Uterus (tissue), 4 donors: ENCODE results near the gene PAK1. TPM values are rescaled to one million over a fixed set of nuclear protein-coding genes. Genes with fewer than 3 reads are reported as not detected.

Experiments
- DNase-seq, 2 donors: peaks; one replicate each; pipeline ENCODE4 v3.0.0-alpha.2; 2019 to 2020
- H3K27ac ChIP-seq, 2 donors: fragments of 200-600 bp; sonication (generic); 1 replicate in 1 of 2; 2 replicates in 1 of 2; pipeline ENCODE4 v1.5.1; 2016 to 2018
- H3K27me3 ChIP-seq, 2 donors: fragments of 200-600 bp; sonication (generic); one replicate each; pipeline ENCODE4 v1.5.1; 2018 to 2019; ENCODE audit warnings: control low read depth in 1 of 2
- H3K36me3 ChIP-seq, 2 donors: fragments of 200-600 bp; sonication (generic); one replicate each; pipeline ENCODE4 v1.5.1; 2019; ENCODE audit warnings: control low read depth in 1 of 2
- H3K4me1 ChIP-seq, 2 donors: fragments of 200-600 bp; sonication (generic); one replicate each; pipeline ENCODE4 v1.5.1; 2018 to 2019; ENCODE audit warnings: control low read depth in 1 of 2
- H3K4me3 ChIP-seq, 2 donors: fragments of 200-600 bp; sonication (generic); 1 replicate in 1 of 2; 2 replicates in 1 of 2; pipeline ENCODE4 v1.5.1; 2018 to 2019; ENCODE audit warnings: mild to moderate bottlenecking in 1 of 2
- H3K9me3 ChIP-seq, 2 donors: fragments of 200-600 bp; sonication (generic); one replicate each; pipeline ENCODE4 v1.5.1; 2019; ENCODE audit warnings: control low read depth in 1 of 2
- CTCF ChIP-seq, 4 experiments: fragments of 200-600 bp in 2 of 4; fragments of 450-650 bp in 2 of 4; sonication (generic) in 2 of 4; IDR thresholded peaks; one replicate each; pipeline ENCODE4 v1.5.1; 2016 to 2019; ENCODE audit warnings: antibody characterized with exemption in 4 of 4, mild to moderate bottlenecking in 2 of 4, moderate library complexity in 1 of 4
- POLR2A ChIP-seq, 2 donors: fragments of 450-650 bp; IDR thresholded peaks; one replicate each; pipeline ENCODE4 v1.6.1; 2016; ENCODE audit warnings: antibody characterized with exemption in 2 of 2, mild to moderate bottlenecking in 1 of 2, moderate library complexity in 1 of 2
- intact Hi-C: fragments of 100-400 bp; cut with DNase I; formaldehyde crosslinking; loops from one replicate; pipeline ENCODE4 v1.15.1; 2023; ENCODE audit warnings: low total_unique reads
- total RNA-seq, 4 donors: library from RNA; depleted of rRNA in 3 of 4; stranded (reverse); fragments of >200 nt in 3 of 4; gene quantifications; one replicate each; pipeline versions ENCODE4 v1.1.0 to v1.2.4, GENCODE V29; 2014 to 2023
- donor health status: DM: yes; HTN: yes; CAD: no.

PAK1 gene
- total RNA-seq, 4 donors from 2014 or later, result 17.4 to 55.2 (median 35.7) TPM

GRCh38 chr11:77361184-77361583 is 112.7 kb downstream of the PAK1 start:
- Histone ChIP-seq H3K4me3 (no peak overlapping the region), H3K4me1 (no peaks in the 10 kb centered on the region), H3K9me3 (no peaks in the 10 kb centered on the region), H3K27ac (no peak overlapping the region), H3K36me3 (no peaks in the 10 kb centered on the region), H3K27me3 (no peaks in the 10 kb centered on the region)
- no peak for DNase-seq
- intact Hi-C loops, result no loop called here
- TF ChIP-seq CTCF (IDR thresholded peaks at IDR 0.05), result no peak
- TF ChIP-seq POLR2A (IDR thresholded peaks at IDR 0.05), result no peak

GRCh38 chr11:77359481-77359880 is 114.4 kb downstream of the PAK1 start:
- Histone ChIP-seq H3K4me1 (no peaks in the 10 kb centered on the region), H3K27ac (no peak overlapping the region), H3K4me3 (no peak overlapping the region), H3K27me3 (no peaks in the 10 kb centered on the region), H3K9me3 (no peaks in the 10 kb centered on the region), H3K36me3 (no peaks in the 10 kb centered on the region)
- DNase-seq, result no peak
- intact Hi-C loops, result no loop called here
- TF ChIP-seq CTCF (IDR thresholded peaks at IDR 0.05), result no peak
- no peak for TF ChIP-seq POLR2A (IDR thresholded peaks at IDR 0.05)

- TF ChIP-seq CTCF (IDR thresholded peaks at IDR 0.05), result no peak
- TF ChIP-seq POLR2A (IDR thresholded peaks at IDR 0.05), result no peak
- Histone ChIP-seq H3K4me1 (no peaks in the 10 kb centered on the region), H3K27ac (no peak overlapping the region), H3K36me3 (no peaks in the 10 kb centered on the region), H3K9me3 (no peaks in the 10 kb centered on the region), H3K27me3 (no peaks in the 10 kb centered on the region), H3K4me3 (no peak overlapping the region)
- intact Hi-C loops, result no loop called here
- no peak for DNase-seq
Measured at GRCh38 chr11:77353131-77353530, 120.8 kb downstream of the PAK1 start.

GRCh38 chr11:77351281-77351886 is 122.5 kb downstream of the PAK1 start:
- DNase-seq, result no peak
- TF ChIP-seq CTCF (IDR thresholded peaks at IDR 0.05) (no peak), POLR2A (IDR thresholded peaks at IDR 0.05) (no peak)
- H3K9me3 ChIP-seq, result no peaks in the 10 kb centered on the region
- no peaks in the 10 kb centered on the region for H3K4me1 ChIP-seq
- intact Hi-C loops, result no loop called here
- no peaks in the 10 kb centered on the region for H3K27me3 ChIP-seq
- no peaks in the 10 kb centered on the region for H3K36me3 ChIP-seq
- no peak overlapping the region for H3K4me3 ChIP-seq
- no peak overlapping the region for H3K27ac ChIP-seq

GRCh38 chr11:77347948-77348347 is 125.9 kb downstream of the PAK1 start:
- Histone ChIP-seq H3K9me3 (no peaks in the 10 kb centered on the region), H3K27me3 (no peaks in the 10 kb centered on the region), H3K36me3 (no peaks in the 10 kb centered on the region), H3K27ac (no peak overlapping the region), H3K4me1 (no peaks in the 10 kb centered on the region), H3K4me3 (no peak overlapping the region)
- intact Hi-C loops, result no loop called here
- TF ChIP-seq POLR2A (IDR thresholded peaks at IDR 0.05) (no peak), CTCF (IDR thresholded peaks at IDR 0.05) (no peak)
- DNase-seq, result no peak
